Progenitor cell of endocrine pancreas (in vitro differentiated cells): ENCODE data around the gene PGRMC1. TPM values are rescaled to one million over a fixed set of nuclear protein-coding genes. Genes with fewer than 3 reads are reported as not detected.

Experiments
- DNase-seq: peaks from one replicate; pipeline ENCODE4 v3.0.0; 2021; ENCODE audit warnings: low spot score; ENCODE audit not compliant: unreplicated experiment
- H3K27ac Mint-ChIP-seq: 2 replicates; pipeline ENCODE4 v1.8.0; 2021; ENCODE audit warnings: mild to moderate bottlenecking, moderate library complexity, mixed read lengths
- H3K27me3 Mint-ChIP-seq: 2 replicates; pipeline ENCODE4 v1.8.0; 2021; ENCODE audit warnings: mixed read lengths
- H3K36me3 Mint-ChIP-seq: 2 replicates; pipeline ENCODE4 v1.8.0; 2022; ENCODE audit warnings: mixed read lengths; ENCODE audit not compliant: insufficient read depth
- H3K4me1 Mint-ChIP-seq: 2 replicates; pipeline ENCODE4 v1.8.0; 2021; ENCODE audit warnings: low read depth, mixed read lengths
- H3K4me3 Mint-ChIP-seq: 2 replicates; pipeline ENCODE4 v1.8.0; 2021; ENCODE audit warnings: low read depth, mild to moderate bottlenecking, moderate library complexity, mixed read lengths
- H3K9me3 Mint-ChIP-seq: 2 replicates; pipeline ENCODE4 v1.8.0; 2021; ENCODE audit warnings: low read depth, mixed read lengths
- CTCF ChIP-seq: fragments of 200-600 bp; sonication (generic); IDR thresholded peaks from one replicate; pipeline ENCODE4 v1.5.0; 2021; ENCODE audit warnings: antibody characterized with exemption, mild to moderate bottlenecking; ENCODE audit not compliant: unreplicated experiment
- total RNA-seq: library from RNA; stranded (reverse); gene quantifications from 2 replicates; pipeline ENCODE4 v1.2.1, GENCODE V29; 2021

Gene PGRMC1
- total RNA-seq, 1 donor from 2014 or later: 144 TPM

- Mint-ChIP-seq H3K27me3 (no peaks in the 10 kb centered on the region), H3K36me3 (no peaks in the 10 kb centered on the region), H3K9me3 (peaks cover 20% of the 10 kb centered on the region), H3K4me1 (no peaks in the 10 kb centered on the region), H3K27ac (no peak overlapping the region), H3K4me3 (no peak overlapping the region)
- no peak for TF ChIP-seq CTCF
- DNase-seq: no peak
Measured at GRCh38 chrX:119292445-119292844, 56.4 kb downstream of the PGRMC1 start.

Other genes with a start within 250 kb of the PGRMC1 start
- not detected in 2 replicates for gene CT47C1, start 163.3 kb upstream of the PGRMC1 start, total RNA-seq
- gene KIAA1210, start 108.5 kb upstream of the PGRMC1 start, total RNA-seq: not detected in 2 replicates
- 4.1 and 4.9 TPM in 2 replicates for gene SLC25A43, start 163.1 kb downstream of the PGRMC1 start, total RNA-seq
- 224 and 225 TPM in 2 replicates for gene SLC25A5, start 232.2 kb downstream of the PGRMC1 start, total RNA-seq